ENCODE measurements around the gene CCDC188. TPM values are rescaled to one million over a fixed set of nuclear protein-coding genes. Genes with fewer than 3 reads are reported as not detected.

Gene CCDC188
- total and polyA plus RNA-seq, 7 experiments from 2014 or later = not detected

- CTCF ChIA-PET = interaction anchor here (0.6 kb wide), 1 partner anchor 470 kb away, joined by 4 read pairs; no protein-coding TSS in a partner anchor
- Mint-ChIP-seq H3K36me3 (peaks cover 0 to 7% (median 6%) of the 10 kb centered on the region in 5 donors), H3K4me3 (no peak overlapping the region), H3K9me3 (no peaks in the 10 kb centered on the region), H3K27me3 (no peaks in the 10 kb centered on the region), H3K27ac (peak overlapping the region in 7 of 9 donors; percentile 25 to 63 (median 57)), H3K4me1 (peaks cover under 1 to 15% (median 8%) of the 10 kb centered on the region in 7 donors)
- Histone ChIP-seq H3K36me3 (ENCODE audit: control insufficient read depth in 2 of 3, insufficient read depth in 3 of 3, low read length in 3 of 3) (peaks cover 0 to 87% (median 6%) of the 10 kb centered on the region in 3 experiments), H3K27me3 (ENCODE audit: control insufficient read depth in 2 of 2, insufficient read depth in 2 of 2, low read length in 2 of 2) (no peaks in the 10 kb centered on the region), H3K4me3 (ENCODE audit: low read length) (no peak overlapping the region), H3K4me1 (ENCODE audit: control insufficient read depth in 2 of 2, insufficient read depth in 2 of 2, low read length in 2 of 2) (peaks cover 0 to 6% of the 10 kb centered on the region in 2 donors), H3K27ac (ENCODE audit: low read depth, low read length) (no peak overlapping the region), H3K9me3 (ENCODE audit: control insufficient read depth in 2 of 3, low read length in 3 of 3) (no peaks in the 10 kb centered on the region)
- intact Hi-C loops (cut with micrococcal nuclease) = no loop called here
- ATAC-seq (no peak), DNase-seq (no peak)
- POLR2A ChIA-PET = no interaction called here
These were observed 42.7 kb downstream of the CCDC188 start for GRCh38 chr22:20107951-20108756.

GRCh38 chr22:20107471-20107901 lies 43.4 kb downstream of the CCDC188 start:
- intact Hi-C loops (cut with micrococcal nuclease) = no loop called here
- peaks cover 0 to 7% (median 6%) of the 10 kb centered on the region in 5 donors for H3K36me3 Mint-ChIP-seq

GRCh38 chr22:20106849-20107237 lies 44.0 kb downstream of the CCDC188 start:
- H3K27ac Mint-ChIP-seq = peak overlapping the region in 1 of 9 donors; percentile 16
- H3K36me3 Mint-ChIP-seq = peaks cover 0 to 10% (median 4%) of the 10 kb centered on the region in 5 donors
- H3K27ac ChIP-seq (ENCODE audit: low read depth, low read length) = no peak overlapping the region
- no peaks in the 10 kb centered on the region for H3K9me3 Mint-ChIP-seq
- POLR2A ChIA-PET = interaction anchor here (0.8 to 1.7 kb wide), 2 partner anchors 10 to 15 kb away, joined by 4 to 6 read pairs; partner anchors contain the start of genes RANBP1 and TRMT2A
- H3K9me3 ChIP-seq (ENCODE audit: control insufficient read depth in 2 of 3, low read length in 3 of 3) = no peaks in the 10 kb centered on the region
- H3K27me3 Mint-ChIP-seq = no peaks in the 10 kb centered on the region
- H3K4me1 ChIP-seq (ENCODE audit: control insufficient read depth in 2 of 2, insufficient read depth in 2 of 2, low read length in 2 of 2) = peaks cover 0 to 2% of the 10 kb centered on the region in 2 donors
- no peak for ATAC-seq
- H3K4me1 Mint-ChIP-seq = peaks cover 7 to 20% (median 14%) of the 10 kb centered on the region in 7 donors
- intact Hi-C loops (cut with micrococcal nuclease) = no loop called here
- H3K4me3 Mint-ChIP-seq = no peak overlapping the region
- DNase-seq = no peak
- H3K4me3 ChIP-seq (ENCODE audit: low read length) = no peak overlapping the region
- CTCF ChIA-PET = no interaction called here
- no peaks in the 10 kb centered on the region for H3K27me3 ChIP-seq (ENCODE audit: control insufficient read depth in 2 of 2, insufficient read depth in 2 of 2, low read length in 2 of 2)
- peaks cover 0 to 74% (median 6%) of the 10 kb centered on the region in 3 experiments for H3K36me3 ChIP-seq (ENCODE audit: control insufficient read depth in 2 of 3, insufficient read depth in 3 of 3, low read length in 3 of 3)

More at GRCh38 chr22:20107471-20107901, 43.4 kb downstream of the CCDC188 start:
- ATAC-seq (no peak), DNase-seq (no peak)
- Histone ChIP-seq H3K27ac (ENCODE audit: low read depth, low read length) (no peak overlapping the region), H3K4me3 (ENCODE audit: low read length) (no peak overlapping the region), H3K36me3 (ENCODE audit: control insufficient read depth in 2 of 3, insufficient read depth in 3 of 3, low read length in 3 of 3) (peaks cover 0 to 80% (median 6%) of the 10 kb centered on the region in 3 experiments), H3K27me3 (ENCODE audit: control insufficient read depth in 2 of 2, insufficient read depth in 2 of 2, low read length in 2 of 2) (no peaks in the 10 kb centered on the region), H3K9me3 (ENCODE audit: control insufficient read depth in 2 of 3, low read length in 3 of 3) (no peaks in the 10 kb centered on the region), H3K4me1 (ENCODE audit: control insufficient read depth in 2 of 2, insufficient read depth in 2 of 2, low read length in 2 of 2) (peaks cover 0 to 6% of the 10 kb centered on the region in 2 donors)
- H3K9me3 Mint-ChIP-seq = no peaks in the 10 kb centered on the region
- ChIA-PET CTCF (no interaction called here), POLR2A (interaction anchor here (0.8 to 1.7 kb wide), 2 partner anchors 9 to 16 kb away, joined by 4 to 6 read pairs; partner anchors contain the start of genes RANBP1 and TRMT2A)
- no peak overlapping the region for H3K4me3 Mint-ChIP-seq
- no peaks in the 10 kb centered on the region for H3K27me3 Mint-ChIP-seq
- peaks cover 7 to 19% (median 9%) of the 10 kb centered on the region in 7 donors for H3K4me1 Mint-ChIP-seq
- H3K27ac Mint-ChIP-seq = peak overlapping the region in 7 of 9 donors; percentile 25 to 63 (median 55)

- ATAC-seq (no peak), DNase-seq (no peak)
- Mint-ChIP-seq H3K4me3 (no peak overlapping the region), H3K9me3 (no peaks in the 10 kb centered on the region), H3K27me3 (no peaks in the 10 kb centered on the region), H3K36me3 (peaks cover 0 to 10% (median 4%) of the 10 kb centered on the region in 5 donors), H3K4me1 (peaks cover 5 to 20% (median 16%) of the 10 kb centered on the region in 7 donors), H3K27ac (no peak overlapping the region)
- Histone ChIP-seq H3K36me3 (ENCODE audit: control insufficient read depth in 2 of 3, insufficient read depth in 3 of 3, low read length in 3 of 3) (peaks cover 0 to 72% (median 6%) of the 10 kb centered on the region in 3 experiments), H3K4me3 (ENCODE audit: low read length) (no peak overlapping the region), H3K27me3 (ENCODE audit: control insufficient read depth in 2 of 2, insufficient read depth in 2 of 2, low read length in 2 of 2) (no peaks in the 10 kb centered on the region), H3K27ac (ENCODE audit: low read depth, low read length) (no peak overlapping the region), H3K9me3 (ENCODE audit: control insufficient read depth in 2 of 3, low read length in 3 of 3) (no peaks in the 10 kb centered on the region), H3K4me1 (ENCODE audit: control insufficient read depth in 2 of 2, insufficient read depth in 2 of 2, low read length in 2 of 2) (no peaks in the 10 kb centered on the region)
- intact Hi-C loops (cut with micrococcal nuclease) = no loop called here
- POLR2A ChIA-PET = interaction anchor here (1.7 kb wide), 1 partner anchor 10 kb away, joined by 6 read pairs; the partner anchor contains the start of genes RANBP1 and TRMT2A
- CTCF ChIA-PET = no interaction called here
These were observed 44.5 kb downstream of the CCDC188 start for GRCh38 chr22:20106205-20106848.

- Mint-ChIP-seq H3K4me3 (no peak overlapping the region), H3K4me1 (peaks cover 7 to 25% (median 20%) of the 10 kb centered on the region in 7 donors), H3K9me3 (no peaks in the 10 kb centered on the region), H3K36me3 (peaks cover 0 to 10% (median 4%) of the 10 kb centered on the region in 5 donors), H3K27me3 (no peaks in the 10 kb centered on the region), H3K27ac (peak overlapping the region in 4 of 9 donors; percentile 24 to 65 (median 57))
- H3K27me3 ChIP-seq (ENCODE audit: control insufficient read depth in 2 of 2, insufficient read depth in 2 of 2, low read length in 2 of 2) = no peaks in the 10 kb centered on the region
- H3K27ac ChIP-seq (ENCODE audit: low read depth, low read length) = no peak overlapping the region
- DNase-seq = no peak
- ChIA-PET POLR2A (interaction anchor here (0.7 to 1.7 kb wide), 2 partner anchors 11 kb away, joined by 3 to 6 read pairs; partner anchors contain the start of genes RANBP1 and TRMT2A), CTCF (no interaction called here)
- H3K36me3 ChIP-seq (ENCODE audit: control insufficient read depth in 2 of 3, insufficient read depth in 3 of 3, low read length in 3 of 3) = peaks cover 0 to 65% (median 6%) of the 10 kb centered on the region in 3 experiments
- peaks cover 0 to 3% of the 10 kb centered on the region in 2 donors for H3K4me1 ChIP-seq (ENCODE audit: control insufficient read depth in 2 of 2, insufficient read depth in 2 of 2, low read length in 2 of 2)
- no peak for ATAC-seq
- H3K4me3 ChIP-seq (ENCODE audit: low read length) = no peak overlapping the region
- H3K9me3 ChIP-seq (ENCODE audit: control insufficient read depth in 2 of 3, low read length in 3 of 3) = no peaks in the 10 kb centered on the region
- intact Hi-C loops (cut with micrococcal nuclease) = no loop called here
These were observed 45.2 kb downstream of the CCDC188 start for GRCh38 chr22:20105456-20106204.
